ENCODE measurements around the gene GOLGA7B.

Gene GOLGA7B

DNA sequence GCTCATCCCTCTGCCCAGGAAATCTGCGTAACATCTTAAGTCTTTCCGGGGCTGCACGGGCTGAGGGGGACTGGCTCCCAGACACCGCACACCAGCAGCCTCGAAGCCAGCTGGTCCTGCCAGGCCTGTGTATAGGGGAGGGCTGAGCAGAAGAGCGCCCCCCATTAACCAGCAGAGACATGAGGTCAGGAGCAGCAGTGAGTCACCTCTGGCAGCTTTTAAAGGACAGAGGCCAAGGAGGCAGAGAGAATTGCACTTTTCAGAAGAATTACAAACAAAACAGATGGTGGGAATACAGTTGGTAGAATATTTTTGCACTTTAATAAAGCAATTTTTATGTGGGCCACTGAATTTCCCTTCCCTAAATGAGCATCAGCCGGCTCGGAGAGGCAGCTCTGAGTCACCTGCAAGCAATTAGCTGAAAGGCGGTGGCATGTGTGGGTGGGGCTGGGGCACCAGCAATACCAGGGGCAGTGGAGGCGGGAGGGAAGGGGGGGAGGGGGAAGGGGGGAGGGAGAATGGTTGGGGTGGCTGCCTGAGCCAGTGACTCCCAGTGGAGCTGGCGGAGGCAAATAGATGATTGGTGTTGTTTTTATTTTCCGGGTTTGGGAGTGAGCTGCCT lies 39.1 kb downstream of the GOLGA7B start:
- Histone ChIP-seq H3K4me1 (ENCODE audit: control extremely low read depth in 1 of 4, control insufficient read depth in 4 of 4, insufficient read depth in 4 of 4, low read length in 3 of 4) (no peaks in the 10 kb centered on the region), H3K36me3 (ENCODE audit: control insufficient read depth in 4 of 4, insufficient read depth in 4 of 4, low read length in 3 of 4) (no peaks in the 10 kb centered on the region), H3K27ac (ENCODE audit: insufficient read depth in 1 of 2, low read depth in 1 of 2, low read length in 2 of 2, poor library complexity in 1 of 2, severe bottlenecking in 2 of 2) (no peak overlapping the region), H3K9me3 (ENCODE audit: control extremely low read depth in 1 of 5, control insufficient read depth in 4 of 5, insufficient read depth in 2 of 5, low read depth in 1 of 5, low read length in 4 of 5) (no peaks in the 10 kb centered on the region), H3K27me3 (replicated peaks in 2 of 5; ENCODE audit: control insufficient read depth in 4 of 5, insufficient read depth in 5 of 5, low read length in 4 of 5) (peaks cover 0 to 11% (median 0%) of the 10 kb centered on the region in 5 experiments), H3K4me3 (ENCODE audit: control insufficient read depth in 1 of 7, extremely low read depth in 1 of 7, insufficient read depth in 4 of 7, low read depth in 2 of 7, low read length in 6 of 7) (no peak overlapping the region)
- WGBS (ENCODE audit: insufficient coverage): 89% methylated on average over 8 of the region's 12 CpGs
- DNase-seq: no peak
- CTCF ChIA-PET: interaction anchor here (0.6 to 1.1 kb wide), 3 partner anchors 14 to 97 kb away, joined by 3 to 6 read pairs (median 3); no protein-coding TSS in a partner anchor
- POLR2A ChIA-PET: no interaction called here

DNA sequence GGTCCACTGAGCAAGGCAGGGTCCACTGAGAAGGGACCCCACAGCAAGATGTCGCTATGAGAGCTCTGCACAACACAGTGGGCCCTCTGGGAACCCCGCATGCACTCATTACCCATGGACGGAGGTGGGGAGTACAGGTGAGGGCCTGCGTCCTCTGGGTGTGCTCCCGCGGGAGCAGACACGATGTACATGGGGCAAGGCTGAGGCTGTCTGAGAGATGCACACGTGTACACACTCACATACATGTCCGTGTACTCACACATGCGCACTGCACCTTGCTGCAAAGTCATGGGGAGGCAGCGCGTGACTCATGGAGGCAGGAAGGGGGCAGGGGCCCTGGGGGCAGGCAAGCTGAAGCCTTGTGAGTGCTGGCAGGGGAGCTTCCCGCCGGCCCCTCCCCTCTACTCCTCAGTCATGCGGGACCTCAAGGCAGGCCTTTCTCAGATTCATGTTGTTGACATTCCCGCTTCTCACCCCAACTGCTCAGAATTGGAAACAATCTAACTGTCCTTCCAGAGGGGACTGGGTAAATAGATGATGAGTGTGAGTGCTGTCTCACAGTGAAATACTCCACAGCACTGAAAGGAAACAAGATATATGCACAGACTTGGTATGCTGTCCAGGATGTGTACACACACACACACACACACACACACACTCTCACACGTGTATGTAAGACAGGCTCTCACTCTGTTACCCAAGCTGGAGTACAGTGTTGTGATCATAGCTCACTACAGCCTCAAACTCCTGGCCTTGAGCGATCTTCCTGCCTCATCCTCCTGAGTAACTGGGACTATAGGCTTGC lies 40.0 kb downstream of the GOLGA7B start:
- Histone ChIP-seq H3K36me3 (ENCODE audit: control insufficient read depth in 4 of 4, insufficient read depth in 4 of 4, low read length in 3 of 4) (no peaks in the 10 kb centered on the region), H3K4me1 (ENCODE audit: control extremely low read depth in 1 of 4, control insufficient read depth in 4 of 4, insufficient read depth in 4 of 4, low read length in 3 of 4) (no peaks in the 10 kb centered on the region), H3K27me3 (replicated peaks in 2 of 5; ENCODE audit: control insufficient read depth in 4 of 5, insufficient read depth in 5 of 5, low read length in 4 of 5) (peaks cover 0 to 11% (median 3%) of the 10 kb centered on the region in 5 experiments), H3K4me3 (ENCODE audit: control insufficient read depth in 1 of 7, extremely low read depth in 1 of 7, insufficient read depth in 4 of 7, low read depth in 2 of 7, low read length in 6 of 7) (no peak overlapping the region), H3K9me3 (ENCODE audit: control extremely low read depth in 1 of 5, control insufficient read depth in 4 of 5, insufficient read depth in 2 of 5, low read depth in 1 of 5, low read length in 4 of 5) (no peaks in the 10 kb centered on the region), H3K27ac (ENCODE audit: insufficient read depth in 1 of 2, low read depth in 1 of 2, low read length in 2 of 2, poor library complexity in 1 of 2, severe bottlenecking in 2 of 2) (no peak overlapping the region)
- CTCF ChIA-PET: interaction anchor here (0.6 to 1.1 kb wide), 3 partner anchors 13 to 98 kb away, joined by 3 to 6 read pairs (median 3); no protein-coding TSS in a partner anchor
- 73% methylated on average over 12 of the region's 18 CpGs for WGBS (ENCODE audit: insufficient coverage)
- DNase-seq: peak in 2 of 3 donors; percentile 25 to 51
- POLR2A ChIA-PET: no interaction called here

DNA sequence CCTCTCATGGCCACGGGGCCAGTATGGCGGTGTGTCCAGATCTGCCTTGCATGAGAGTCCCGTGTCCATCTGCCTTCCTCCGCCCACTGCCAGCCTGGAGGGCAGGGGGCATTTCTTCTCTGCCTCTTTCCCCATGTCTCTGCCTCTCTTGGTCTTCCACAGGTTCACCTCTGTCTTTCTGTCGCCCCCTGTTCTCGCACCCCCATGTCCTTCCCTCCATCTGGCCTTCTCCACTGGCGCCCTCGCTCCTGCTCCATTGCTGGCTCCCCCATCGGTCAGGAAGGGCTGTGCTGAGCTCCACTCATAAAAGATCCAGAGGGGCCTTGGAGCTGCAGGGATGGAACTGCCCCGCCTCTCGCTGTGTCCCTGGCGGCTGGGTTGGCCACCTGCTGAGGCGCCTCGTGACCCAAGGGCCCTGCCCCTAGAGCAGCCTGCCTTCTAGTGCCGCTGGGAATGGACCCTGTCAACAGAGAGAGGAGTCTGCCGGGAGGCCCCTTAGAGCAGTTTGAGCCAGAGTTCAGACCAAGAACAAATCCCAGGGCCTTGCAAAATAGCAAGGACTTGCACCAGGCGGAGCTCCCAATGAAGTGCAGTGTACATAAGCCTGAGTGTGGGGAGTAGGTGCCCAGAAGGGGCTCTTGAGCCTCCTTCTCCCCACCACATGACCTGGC lies 42.0 kb downstream of the GOLGA7B start:
- Histone ChIP-seq H3K27me3 (replicated peaks in 2 of 5; ENCODE audit: control insufficient read depth in 4 of 5, insufficient read depth in 5 of 5, low read length in 4 of 5) (peaks cover 0 to 18% (median 7%) of the 10 kb centered on the region in 5 experiments), H3K36me3 (ENCODE audit: control insufficient read depth in 4 of 4, insufficient read depth in 4 of 4, low read length in 3 of 4) (no peaks in the 10 kb centered on the region), H3K4me1 (ENCODE audit: control extremely low read depth in 1 of 4, control insufficient read depth in 4 of 4, insufficient read depth in 4 of 4, low read length in 3 of 4) (no peaks in the 10 kb centered on the region), H3K27ac (ENCODE audit: insufficient read depth in 1 of 2, low read depth in 1 of 2, low read length in 2 of 2, poor library complexity in 1 of 2, severe bottlenecking in 2 of 2) (no peak overlapping the region), H3K4me3 (ENCODE audit: control insufficient read depth in 1 of 7, extremely low read depth in 1 of 7, insufficient read depth in 4 of 7, low read depth in 2 of 7, low read length in 6 of 7) (no peak overlapping the region), H3K9me3 (ENCODE audit: control extremely low read depth in 1 of 5, control insufficient read depth in 4 of 5, insufficient read depth in 2 of 5, low read depth in 1 of 5, low read length in 4 of 5) (no peaks in the 10 kb centered on the region)
- ChIA-PET CTCF (no interaction called here), POLR2A (no interaction called here)
- WGBS (ENCODE audit: insufficient coverage): 97% methylated on average over 17 of the region's 17 CpGs
- DNase-seq: no peak

DNA sequence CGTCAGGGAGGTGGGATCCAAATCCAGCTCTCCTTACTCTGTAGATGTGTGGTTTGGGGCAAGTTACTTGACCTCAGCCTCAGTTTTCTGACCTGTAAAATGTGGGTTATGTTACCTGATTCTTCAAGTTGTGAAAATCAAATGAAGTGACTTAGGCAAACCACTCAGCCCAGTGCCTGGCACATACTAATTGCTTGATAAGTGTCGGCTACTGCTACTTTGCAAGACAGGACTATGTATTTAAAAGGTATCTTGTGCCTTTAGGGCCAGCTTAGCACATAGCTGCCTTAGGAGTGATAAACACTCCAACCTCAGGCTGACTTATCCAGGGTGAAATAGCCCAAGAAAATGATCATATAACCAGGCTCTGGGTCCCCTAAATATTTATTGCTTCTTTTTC lies 42.9 kb downstream of the GOLGA7B start:
- Histone ChIP-seq H3K27me3 (replicated peaks in 2 of 5; ENCODE audit: control insufficient read depth in 4 of 5, insufficient read depth in 5 of 5, low read length in 4 of 5) (peaks cover 0 to 18% (median 7%) of the 10 kb centered on the region in 5 experiments), H3K4me1 (ENCODE audit: control extremely low read depth in 1 of 4, control insufficient read depth in 4 of 4, insufficient read depth in 4 of 4, low read length in 3 of 4) (no peaks in the 10 kb centered on the region), H3K9me3 (ENCODE audit: control extremely low read depth in 1 of 5, control insufficient read depth in 4 of 5, insufficient read depth in 2 of 5, low read depth in 1 of 5, low read length in 4 of 5) (no peaks in the 10 kb centered on the region), H3K27ac (ENCODE audit: insufficient read depth in 1 of 2, low read depth in 1 of 2, low read length in 2 of 2, poor library complexity in 1 of 2, severe bottlenecking in 2 of 2) (no peak overlapping the region), H3K4me3 (ENCODE audit: control insufficient read depth in 1 of 7, extremely low read depth in 1 of 7, insufficient read depth in 4 of 7, low read depth in 2 of 7, low read length in 6 of 7) (no peak overlapping the region), H3K36me3 (ENCODE audit: control insufficient read depth in 4 of 4, insufficient read depth in 4 of 4, low read length in 3 of 4) (no peaks in the 10 kb centered on the region)
- DNase-seq: no peak
- CTCF ChIA-PET: no interaction called here
- POLR2A ChIA-PET: no interaction called here
- WGBS (ENCODE audit: insufficient coverage): 100% methylated on average over 1 of the region's 2 CpGs

DNA sequence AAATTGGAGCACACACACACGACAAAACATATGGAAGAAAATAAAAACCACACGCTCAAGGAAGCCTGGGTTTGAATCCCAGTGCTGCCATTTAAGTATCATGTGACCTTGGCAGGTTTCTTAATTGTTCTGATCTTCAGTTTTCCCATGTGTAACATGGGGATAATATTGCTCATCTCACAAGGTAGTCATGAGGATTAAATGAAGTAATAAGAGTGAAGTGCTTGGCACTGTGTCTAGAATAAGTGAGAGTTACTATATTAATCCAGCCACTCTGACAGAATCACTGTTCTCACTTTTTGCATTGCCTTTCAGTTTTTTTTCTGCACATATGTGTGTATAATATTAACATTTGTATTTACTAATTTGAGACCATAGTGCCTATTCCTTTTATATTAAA lies 43.3 kb downstream of the GOLGA7B start:
- DNase-seq: no peak
- Histone ChIP-seq H3K27ac (ENCODE audit: insufficient read depth in 1 of 2, low read depth in 1 of 2, low read length in 2 of 2, poor library complexity in 1 of 2, severe bottlenecking in 2 of 2) (no peak overlapping the region), H3K4me3 (ENCODE audit: control insufficient read depth in 1 of 7, extremely low read depth in 1 of 7, insufficient read depth in 4 of 7, low read depth in 2 of 7, low read length in 6 of 7) (no peak overlapping the region), H3K4me1 (ENCODE audit: control extremely low read depth in 1 of 4, control insufficient read depth in 4 of 4, insufficient read depth in 4 of 4, low read length in 3 of 4) (no peaks in the 10 kb centered on the region), H3K27me3 (replicated peaks in 2 of 5; ENCODE audit: control insufficient read depth in 4 of 5, insufficient read depth in 5 of 5, low read length in 4 of 5) (peaks cover 0 to 18% (median 7%) of the 10 kb centered on the region in 5 experiments), H3K9me3 (ENCODE audit: control extremely low read depth in 1 of 5, control insufficient read depth in 4 of 5, insufficient read depth in 2 of 5, low read depth in 1 of 5, low read length in 4 of 5) (no peaks in the 10 kb centered on the region), H3K36me3 (ENCODE audit: control insufficient read depth in 4 of 4, insufficient read depth in 4 of 4, low read length in 3 of 4) (no peaks in the 10 kb centered on the region)
- CTCF ChIA-PET: no interaction called here
- WGBS (ENCODE audit: insufficient coverage): 100% methylated on average over 2 of the region's 2 CpGs
- POLR2A ChIA-PET: no interaction called here

DNA sequence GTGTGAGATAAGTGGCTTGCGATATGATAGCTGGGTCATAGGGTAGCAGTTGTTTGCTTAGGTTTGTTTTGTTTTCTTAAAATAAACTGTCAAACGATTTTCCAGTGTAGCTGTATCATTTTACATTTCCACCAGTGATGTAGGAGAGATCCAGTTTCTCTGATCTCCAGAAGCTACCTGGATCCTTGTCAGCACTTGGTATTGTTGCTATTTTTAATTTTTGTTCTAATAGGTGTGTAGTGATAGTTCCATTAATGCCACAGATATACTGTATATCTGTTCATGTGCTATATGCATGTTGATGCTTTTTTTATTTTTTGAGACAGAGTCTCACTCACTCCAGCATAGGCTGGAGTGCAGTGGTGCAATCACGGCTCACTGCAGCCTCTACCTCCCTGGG lies 44.4 kb downstream of the GOLGA7B start:
- DNase-seq: no peak
- no peak overlapping the region for H3K4me3 ChIP-seq (ENCODE audit: control insufficient read depth in 1 of 7, extremely low read depth in 1 of 7, insufficient read depth in 4 of 7, low read depth in 2 of 7, low read length in 6 of 7)
- ChIA-PET CTCF (interaction anchor here (1.0 kb wide), 1 partner anchor 10 kb away, joined by 4 read pairs; no protein-coding TSS in a partner anchor), POLR2A (no interaction called here)
- H3K36me3 ChIP-seq (ENCODE audit: control insufficient read depth in 4 of 4, insufficient read depth in 4 of 4, low read length in 3 of 4): no peaks in the 10 kb centered on the region
- no peaks in the 10 kb centered on the region for H3K9me3 ChIP-seq (ENCODE audit: control extremely low read depth in 1 of 5, control insufficient read depth in 4 of 5, insufficient read depth in 2 of 5, low read depth in 1 of 5, low read length in 4 of 5)
- no peaks in the 10 kb centered on the region for H3K4me1 ChIP-seq (ENCODE audit: control extremely low read depth in 1 of 4, control insufficient read depth in 4 of 4, insufficient read depth in 4 of 4, low read length in 3 of 4)
- H3K27me3 ChIP-seq (replicated peaks in 2 of 5; ENCODE audit: control insufficient read depth in 4 of 5, insufficient read depth in 5 of 5, low read length in 4 of 5): peaks cover 0 to 18% (median 7%) of the 10 kb centered on the region in 5 experiments
- H3K27ac ChIP-seq (ENCODE audit: insufficient read depth in 1 of 2, low read depth in 1 of 2, low read length in 2 of 2, poor library complexity in 1 of 2, severe bottlenecking in 2 of 2): no peak overlapping the region
- 95% methylated on average over 3 of the region's 3 CpGs for WGBS (ENCODE audit: insufficient coverage)

DNA sequence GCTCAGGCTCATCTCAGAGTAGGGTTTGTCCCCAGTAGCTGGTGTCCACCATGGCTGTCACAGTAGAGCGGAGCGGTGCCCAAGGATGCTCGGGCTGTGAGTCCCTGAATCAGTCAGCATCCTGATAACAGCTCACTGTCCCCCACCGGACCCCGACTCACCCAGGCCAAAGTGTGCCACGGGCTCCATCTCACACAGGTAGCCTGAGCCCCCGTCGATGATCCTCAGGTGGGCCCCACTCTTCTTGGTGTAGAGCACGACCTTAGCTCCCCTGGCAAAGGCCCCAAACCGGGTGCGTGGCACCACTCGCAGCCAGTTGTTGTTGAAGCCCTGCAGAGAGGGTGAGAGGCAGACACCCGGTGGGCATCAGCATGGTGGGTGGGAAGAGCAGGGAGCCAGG lies 45.4 kb downstream of the GOLGA7B start:
- DNase-seq: no peak
- H3K4me1 ChIP-seq (ENCODE audit: control extremely low read depth in 1 of 4, control insufficient read depth in 4 of 4, insufficient read depth in 4 of 4, low read length in 3 of 4): no peaks in the 10 kb centered on the region
- H3K4me3 ChIP-seq (ENCODE audit: control insufficient read depth in 1 of 7, extremely low read depth in 1 of 7, insufficient read depth in 4 of 7, low read depth in 2 of 7, low read length in 6 of 7): no peak overlapping the region
- CTCF ChIA-PET: interaction anchor here (0.6 kb wide), 1 partner anchor 9 kb away, joined by 3 read pairs; no protein-coding TSS in a partner anchor
- no peak overlapping the region for H3K27ac ChIP-seq (ENCODE audit: insufficient read depth in 1 of 2, low read depth in 1 of 2, low read length in 2 of 2, poor library complexity in 1 of 2, severe bottlenecking in 2 of 2)
- H3K27me3 ChIP-seq (replicated peaks in 2 of 5; ENCODE audit: control insufficient read depth in 4 of 5, insufficient read depth in 5 of 5, low read length in 4 of 5): peaks cover 0 to 18% (median 7%) of the 10 kb centered on the region in 5 experiments
- H3K36me3 ChIP-seq (ENCODE audit: control insufficient read depth in 4 of 4, insufficient read depth in 4 of 4, low read length in 3 of 4): no peaks in the 10 kb centered on the region
- 94% methylated on average over 13 of the region's 13 CpGs for WGBS (ENCODE audit: insufficient coverage)
- H3K9me3 ChIP-seq (ENCODE audit: control extremely low read depth in 1 of 5, control insufficient read depth in 4 of 5, insufficient read depth in 2 of 5, low read depth in 1 of 5, low read length in 4 of 5): no peaks in the 10 kb centered on the region
- POLR2A ChIA-PET: no interaction called here

Data from common myeloid progenitor, CD34-positive (primary cell).